ENCODE measurements around the gene MRPL54. TPM values are rescaled to one million over a fixed set of nuclear protein-coding genes. Genes with fewer than 3 reads are reported as not detected.
A peak's percentile ranks its signal among the peaks of the same experiment; 100 is the strongest.

The MRPL54 gene
- 10 to 100 TPM; 31.8 to 90.1 (median 76.3) TPM for total RNA-seq

- peak; percentile 96 for ATAC-seq
- no peaks in the 10 kb centered on the region for H3K27me3 ChIP-seq
- peak in 2 of 4 experiments; percentile 2 to 11 for TF ChIP-seq CTCF (IDR thresholded peaks at IDR 0.05)
- TF ChIP-seq EP300 (IDR thresholded peaks at IDR 0.05), result no peak
- peak; percentile 58 for TF ChIP-seq POLR2A (IDR thresholded peaks at IDR 0.05)
- peak; percentile 78 for TF ChIP-seq POLR2AphosphoS5 (IDR thresholded peaks at IDR 0.05)
- H3K4me1 ChIP-seq, result peaks cover 0 to 58% (median 22%) of the 10 kb centered on the region in 3 donors
- H3K27ac ChIP-seq, result peak within 1 kb of the TSS; percentile 96 to 99 (median 98)
- 11 to 36% methylated on average over 2 to 14 of the region's 47 CpGs for WGBS, 2 donors (ENCODE audit: low coverage in 1 of 2)
- H3K4me3 ChIP-seq, result peak within 1 kb of the TSS; percentile 75 to 94
- peaks cover 0 to 53% of the 10 kb centered on the region in 2 donors for H3K36me3 ChIP-seq
- H3K9me3 ChIP-seq, result no peaks in the 10 kb centered on the region
These were observed at the start of gene MRPL54 for GRCh38 chr19:3762501-3763459. Gene MRPL54 (plus strand): TSS chr19:3762682. CDS start chr19:3762701, 19 bp downstream.

- ATAC-seq, result no peak
- Histone ChIP-seq H3K27ac (no peak overlapping the region), H3K9me3 (no peaks in the 10 kb centered on the region), H3K27me3 (peaks cover 30% of the 10 kb centered on the region), H3K36me3 (no peaks in the 10 kb centered on the region), H3K4me1 (peaks cover 0 to 23% (median 3%) of the 10 kb centered on the region in 3 donors), H3K4me3 (no peak overlapping the region)
- TF ChIP-seq POLR2A (IDR thresholded peaks at IDR 0.05) (no peak), CTCF (IDR thresholded peaks at IDR 0.05) (no peak), EP300 (IDR thresholded peaks at IDR 0.05) (no peak), POLR2AphosphoS5 (IDR thresholded peaks at IDR 0.05) (no peak)
- WGBS, 2 donors (ENCODE audit: low coverage in 1 of 2), result 40 to 77% methylated on average over 1 to 10 of the region's 16 CpGs
These were observed 46.3 kb upstream of the MRPL54 start for GRCh38 chr19:3716147-3716668.

GRCh38 chr19:3719868-3720267 lies 42.6 kb upstream of the MRPL54 start:
- TF ChIP-seq EP300 (IDR thresholded peaks at IDR 0.05), result no peak
- TF ChIP-seq CTCF (IDR thresholded peaks at IDR 0.05), result no peak
- no peak for TF ChIP-seq POLR2A (IDR thresholded peaks at IDR 0.05)
- no peak for TF ChIP-seq POLR2AphosphoS5 (IDR thresholded peaks at IDR 0.05)
- no peak overlapping the region for H3K4me3 ChIP-seq
- peaks cover 0 to 33% (median 9%) of the 10 kb centered on the region in 3 donors for H3K4me1 ChIP-seq
- peaks cover 65% of the 10 kb centered on the region for H3K27me3 ChIP-seq
- H3K27ac ChIP-seq, result no peak overlapping the region
- WGBS, 2 donors (ENCODE audit: low coverage in 1 of 2), result 82 to 100% methylated on average over 1 to 4 of the region's 4 CpGs
- no peaks in the 10 kb centered on the region for H3K9me3 ChIP-seq
- no peak for ATAC-seq
- H3K36me3 ChIP-seq, result no peaks in the 10 kb centered on the region

GRCh38 chr19:3720349-3720917 lies 42.0 kb upstream of the MRPL54 start:
- WGBS, 2 donors (ENCODE audit: low coverage in 1 of 2), result 11 to 23% methylated on average over 4 to 7 of the region's 9 CpGs
- Histone ChIP-seq H3K4me1 (peaks cover 0 to 33% (median 9%) of the 10 kb centered on the region in 3 donors), H3K36me3 (no peaks in the 10 kb centered on the region), H3K27me3 (peaks cover 68% of the 10 kb centered on the region), H3K9me3 (no peaks in the 10 kb centered on the region), H3K27ac (no peak overlapping the region), H3K4me3 (no peak overlapping the region)
- ATAC-seq, result no peak
- TF ChIP-seq POLR2AphosphoS5 (IDR thresholded peaks at IDR 0.05), result no peak
- TF ChIP-seq CTCF (IDR thresholded peaks at IDR 0.05), result no peak
- no peak for TF ChIP-seq POLR2A (IDR thresholded peaks at IDR 0.05)
- no peak for TF ChIP-seq EP300 (IDR thresholded peaks at IDR 0.05)

All from gastroesophageal sphincter (tissue), 4 donors.